GM18499 (cell line): ENCODE measurements around the gene VIP.
"Not testable (repeated sequence)": the region's sequence is repeated elsewhere in the genome, so short reads cannot be mapped to it uniquely, and the experiment has no call there.

Experiments
- ATAC-seq: cut with Tn5 transposase; IDR thresholded peaks from one replicate; pipeline ENCODE4 v1.9.1; 2021; ENCODE audit warnings: moderate number of reproducible peaks; ENCODE audit not compliant: insufficient read depth, unreplicated experiment

The VIP gene

GRCh38 chr6:152750694-152751093 lies at the start of gene VIP:
TSS of gene VIP (plus strand) at chr6:152750797. CDS start at chr6:152752178, 1,381 bp downstream.
- ATAC-seq, result no peak

- no peak for ATAC-seq
These were observed 49.3 kb upstream of the VIP start for GRCh38 chr6:152701081-152701862.

- ATAC-seq, result no peak
These were observed 48.7 kb upstream of the VIP start for GRCh38 chr6:152701863-152702401.

- ATAC-seq, result not testable (repeated sequence)
These were observed 46.8 kb upstream of the VIP start for GRCh38 chr6:152703750-152704149.

- ATAC-seq, result no peak
These were observed 45.3 kb upstream of the VIP start for GRCh38 chr6:152705327-152705726.

- ATAC-seq, result no peak
These were observed 34.3 kb upstream of the VIP start for GRCh38 chr6:152716322-152716721.

GRCh38 chr6:152720974-152721373 lies 29.6 kb upstream of the VIP start:
- no peak for ATAC-seq

- no peak for ATAC-seq
These were observed 28.6 kb upstream of the VIP start for GRCh38 chr6:152721956-152722355.

- ATAC-seq, result no peak
These were observed 27.2 kb upstream of the VIP start for GRCh38 chr6:152723398-152723797.

GRCh38 chr6:152726313-152726712 lies 24.3 kb upstream of the VIP start:
- no peak for ATAC-seq

- no peak for ATAC-seq
These were observed 23.1 kb upstream of the VIP start for GRCh38 chr6:152727507-152727906.

GRCh38 chr6:152734630-152735029 lies 16.0 kb upstream of the VIP start:
- ATAC-seq, result no peak

GRCh38 chr6:152736687-152737273 lies 13.8 kb upstream of the VIP start:
- no peak for ATAC-seq

- ATAC-seq, result no peak
These were observed 5.0 kb upstream of the VIP start for GRCh38 chr6:152745509-152746171.

- ATAC-seq, result no peak
These were observed 4.4 kb upstream of the VIP start for GRCh38 chr6:152746172-152746553.

GRCh38 chr6:152748843-152749242 lies 1.8 kb upstream of the VIP start:
- no peak for ATAC-seq

- ATAC-seq, result no peak
These were observed 1.3 kb upstream of the VIP start for GRCh38 chr6:152749336-152749735.

GRCh38 chr6:152765331-152765730 lies 14.7 kb downstream of the VIP start:
- ATAC-seq, result no peak

- no peak for ATAC-seq
These were observed 18.6 kb downstream of the VIP start for GRCh38 chr6:152769159-152769558.

- no peak for ATAC-seq
These were observed 19.4 kb downstream of the VIP start for GRCh38 chr6:152769993-152770392.

- no peak for ATAC-seq
These were observed 20.6 kb downstream of the VIP start for GRCh38 chr6:152771061-152771687.
